Adrenal gland (tissue), 12 donors: ENCODE data around the gene ZC3H7A. TPM values are rescaled to one million over a fixed set of nuclear protein-coding genes. Genes with fewer than 3 reads are reported as not detected.
A peak's percentile ranks its signal among the peaks of the same experiment; 100 is the strongest.

Experiments used
- DNase-seq, 7 donors: peaks; one replicate each; pipeline ENCODE4 v3.0.0-alpha.2; 2019 to 2020
- H3K27ac ChIP-seq, 5 donors: fragments of 200-600 bp; sonication (generic) in 4 of 5; 1 replicate in 3 of 5; 2 replicates in 2 of 5; pipeline versions ENCODE4 v1.5.1 to v1.8.0; 2016 to 2020; ENCODE audit warnings: mild to moderate bottlenecking in 1 of 5
- H3K27me3 ChIP-seq: fragments of 200-600 bp; 2 replicates; pipeline ENCODE4 v1.8.0; 2021
- H3K36me3 ChIP-seq, 2 donors: fragments of 200-600 bp; replicated peaks in 1 of 2; 1 replicate in 1 of 2; 2 replicates in 1 of 2; pipeline versions ENCODE4 v1.5.1 to v1.8.0; 2018 to 2022
- H3K4me1 ChIP-seq, 2 donors: fragments of 200-600 bp; replicated peaks in 1 of 2; 1 replicate in 1 of 2; 2 replicates in 1 of 2; pipeline versions ENCODE4 v1.5.1 to v1.8.0; 2018 to 2021
- H3K4me3 ChIP-seq, 4 donors: fragments of 200-600 bp; sonication (generic) in 3 of 4; one replicate each; pipeline ENCODE4 v1.5.1; 2016 to 2018
- H3K9me3 ChIP-seq, 3 donors: fragments of 200-600 bp; sonication (generic) in 1 of 3; replicated peaks in 1 of 3; 1 replicate in 2 of 3; 2 replicates in 1 of 3; pipeline versions ENCODE4 v1.5.1 to v1.8.0; 2016 to 2021
- CTCF ChIP-seq, 6 experiments: fragments of 450-650 bp in 4 of 6; fragments of 200-600 bp in 2 of 6; sonication (generic) in 1 of 6; IDR thresholded peaks; 1 replicate in 5 of 6; 2 replicates in 1 of 6; pipeline versions ENCODE4 v1.5.1 to v1.8.0; 2016 to 2021; ENCODE audit warnings: antibody characterized with exemption in 6 of 6, mild to moderate bottlenecking in 2 of 6, moderate library complexity in 1 of 6
- POLR2A ChIP-seq, 2 donors: fragments of 450-650 bp; IDR thresholded peaks; one replicate each; pipeline ENCODE4 v1.6.1; 2017; ENCODE audit warnings: antibody characterized with exemption in 2 of 2, mild to moderate bottlenecking in 2 of 2, moderate library complexity in 1 of 2
- WGBS, 4 donors: extraction: QIAGEN DNeasy Blood & Tissue Kit in 2 of 4; methylation state at CpG; one replicate each; pipeline versions ENCODE4 v1.1.5 to v1.1.7; 2013 to 2017; 5-methylcytosine and 5-hydroxymethylcytosine counted together
- intact Hi-C, 2 donors: fragments of 100-400 bp; cut with DNase I; formaldehyde crosslinking; loops; one replicate each; pipeline versions ENCODE4 v1.14.1 to v1.15.0; 2022 to 2023
- polyA plus RNA-seq, 3 donors: library from polyadenylated mRNA; stranded (reverse); fragments of 200-250 nt in 2 of 3; fragments of 350-450 nt in 1 of 3; fragmentation: Illumina TruSeq in 1 of 3; extraction: RNeasy Lipid Tissue Mini Kit (QIAGEN cat#74804) in 1 of 3; gene quantifications; one replicate each; pipeline ENCODE4 v1.2.3, GENCODE V29; 2013 to 2014
- total RNA-seq, 9 donors: library from RNA; depleted of rRNA in 4 of 9; stranded (reverse); fragments of >200 nt in 4 of 9; fragments of 120-200 nt in 1 of 9; fragmentation: NEBNext Ultra II Directional in 1 of 9; extraction: Animal tissue kit (Norgen Biotek cat#: 25700) in 1 of 9; gene quantifications; one replicate each; pipeline versions ENCODE4 v1.1.0 to v1.2.4, GENCODE V29; 2013 to 2023
- donor health status: healthy with polysubstance abuse.
- donor health status: Bipolar disorder and iron deficiency.
- donor health status: DM: yes; HTN: yes; CAD: no.
- donor health status: DM: no; HTN: no; CAD: no.
- donor health status: DM: no; HTN: no; CAD: no.
- donor health status: DM: yes; HTN: yes; CAD: no.

ZC3H7A gene
- total and polyA plus RNA-seq, 12 donors, result 31.1 to 83.9 (median 43.0) TPM

GRCh38 chr16:11799509-11800381 is 2.7 kb upstream of the ZC3H7A start:
- WGBS, 4 donors, result 78 to 88% (median 81%) methylated on average over 14 of the region's 14 CpGs

GRCh38 chr16:11799017-11799381 is 1.9 kb upstream of the ZC3H7A start:
- no peak for TF ChIP-seq CTCF (IDR thresholded peaks at IDR 0.05)
- TF ChIP-seq POLR2A (IDR thresholded peaks at IDR 0.05), result no peak
- WGBS, 4 donors, result 95 to 98% (median 96%) methylated on average over 10 of the region's 10 CpGs
- no peak for DNase-seq
- no peak overlapping the region for H3K4me3 ChIP-seq
- H3K27ac ChIP-seq, result peak overlapping the region in 1 of 5 donors; percentile 96
- no peaks in the 10 kb centered on the region for H3K9me3 ChIP-seq
- no peaks in the 10 kb centered on the region for H3K36me3 ChIP-seq
- no peaks in the 10 kb centered on the region for H3K27me3 ChIP-seq
- H3K4me1 ChIP-seq, result peaks cover 26 to 42% of the 10 kb centered on the region in 2 donors
- intact Hi-C loops, result no loop called here

More at GRCh38 chr16:11799509-11800381, 2.7 kb upstream of the ZC3H7A start:
- peaks cover 24 to 34% of the 10 kb centered on the region in 2 donors for H3K4me1 ChIP-seq
- H3K4me3 ChIP-seq, result no peak overlapping the region
- no peak for TF ChIP-seq CTCF (IDR thresholded peaks at IDR 0.05)
- TF ChIP-seq POLR2A (IDR thresholded peaks at IDR 0.05), result no peak
- no peaks in the 10 kb centered on the region for H3K36me3 ChIP-seq
- no peaks in the 10 kb centered on the region for H3K9me3 ChIP-seq
- intact Hi-C loops, result no loop called here
- no peak overlapping the region for H3K27ac ChIP-seq
- H3K27me3 ChIP-seq, result no peaks in the 10 kb centered on the region
- no peak for DNase-seq

GRCh38 chr16:11797957-11798299 is 870 bp upstream of the ZC3H7A start:
- 5 to 12% (median 7%) methylated on average over 6 to 7 of the region's 7 CpGs for WGBS, 4 donors
- intact Hi-C loops, result no loop called here
- peak overlapping the region in 3 of 4 donors; percentile 42 to 97 (median 48) for H3K4me3 ChIP-seq
- H3K9me3 ChIP-seq, result no peaks in the 10 kb centered on the region
- no peaks in the 10 kb centered on the region for H3K27me3 ChIP-seq
- H3K4me1 ChIP-seq, result peaks cover 36 to 52% of the 10 kb centered on the region in 2 donors
- no peaks in the 10 kb centered on the region for H3K36me3 ChIP-seq
- H3K27ac ChIP-seq, result peak overlapping the region; percentile 92 to 98 (median 97)
- peak in 4 of 7 donors; percentile 26 to 36 (median 32) for DNase-seq
- TF ChIP-seq CTCF (IDR thresholded peaks at IDR 0.05), result no peak
- TF ChIP-seq POLR2A (IDR thresholded peaks at IDR 0.05), result no peak

- peaks cover 42 to 66% of the 10 kb centered on the region in 2 donors for H3K4me1 ChIP-seq
- intact Hi-C loops, result no loop called here
- TF ChIP-seq POLR2A (IDR thresholded peaks at IDR 0.05), result peak in 1 of 2 donors; percentile 29
- no peak for TF ChIP-seq CTCF (IDR thresholded peaks at IDR 0.05)
- peak overlapping the region; percentile 61 to 97 (median 85) for H3K4me3 ChIP-seq
- WGBS, 4 donors, result 0 to 1% (median 0%) methylated on average over 30 to 83 of the region's 93 CpGs
- H3K9me3 ChIP-seq, result no peaks in the 10 kb centered on the region
- DNase-seq, result peak; percentile 63 to 83 (median 76)
- peak overlapping the region; percentile 87 to 98 (median 93) for H3K27ac ChIP-seq
- H3K27me3 ChIP-seq, result no peaks in the 10 kb centered on the region
- no peaks in the 10 kb centered on the region for H3K36me3 ChIP-seq
These were observed 562 bp downstream of the ZC3H7A start for GRCh38 chr16:11796227-11797165.
